Activated CD4-positive, alpha-beta T cell treated with anti-CD3 and anti-CD28 coated beads for 36 hours (primary cell): Measurements from ENCODE around the gene PDCD5. TPM values are rescaled to one million over a fixed set of nuclear protein-coding genes. Genes with fewer than 3 reads are reported as not detected.
"Not testable (repeated sequence)": the region's sequence is repeated elsewhere in the genome, so short reads cannot be mapped to it uniquely, and the experiment has no call there.

ENCODE experiments used
- ATAC-seq: fragments of 200-7000 bp; cut with Tn5 transposase; one replicate; pipeline ENCODE4 v1.10.0; 2021; ENCODE audit warnings: mild to moderate bottlenecking, moderate library complexity
- CTCF ChIA-PET: fragments of 350-600 bp; sonication (Branson Sonifier 250); formaldehyde crosslinking; loops from one replicate; lab custom pipeline; 2021; ENCODE audit warnings: antibody characterized with exemption; lab: Charles Lee
- POLR2A ChIA-PET: fragments of 350-600 bp; sonication (Branson Sonifier 250); formaldehyde crosslinking; loops from one replicate; lab custom pipeline; 2021; ENCODE audit warnings: antibody characterized with exemption, inconsistent platforms; lab: Charles Lee
- DNase-seq: peaks from one replicate; pipeline ENCODE4 v3.0.0-alpha.2; 2020
- H3K27ac Mint-ChIP-seq: one replicate; pipeline ENCODE4 v1.8.0; 2021; ENCODE audit warnings: mixed read lengths
- H3K27me3 Mint-ChIP-seq: one replicate; pipeline ENCODE4 v1.8.0; 2021; ENCODE audit warnings: mixed read lengths
- H3K36me3 Mint-ChIP-seq: one replicate; pipeline ENCODE4 v1.8.0; 2021; ENCODE audit warnings: low read depth, mixed read lengths
- H3K4me1 Mint-ChIP-seq: one replicate; pipeline ENCODE4 v1.8.0; 2021; ENCODE audit warnings: mixed read lengths
- H3K4me3 Mint-ChIP-seq: one replicate; pipeline ENCODE4 v1.8.0; 2021; ENCODE audit warnings: mild to moderate bottlenecking, moderate library complexity, mixed read lengths
- H3K9me3 Mint-ChIP-seq: one replicate; pipeline ENCODE4 v1.8.0; 2021; ENCODE audit warnings: low read depth, mixed read lengths
- intact Hi-C, 2 experiments: fragments of 100-400 bp; cut with DNase I in 1 of 2; cut with micrococcal nuclease in 1 of 2; formaldehyde crosslinking; loops; one replicate each; pipeline versions ENCODE4 v1.14.2 to v1.15.1; 2022 to 2024; cut with DNase I, micrococcal nuclease
- total RNA-seq, 2 experiments: library from RNA; stranded (reverse); gene quantifications; one replicate each; pipeline ENCODE4 v1.2.3, GENCODE V29; 2021

Gene PDCD5
- total RNA-seq, 2 experiments from 2014 or later, result 268 to 272 TPM

- intact Hi-C loops, result no loop called here
- ChIA-PET CTCF (no interaction called here), POLR2A (no interaction called here)
- Mint-ChIP-seq H3K4me1 (no peaks in the 10 kb centered on the region), H3K27me3 (peaks cover 3% of the 10 kb centered on the region), H3K27ac (no peak overlapping the region), H3K9me3 (no peaks in the 10 kb centered on the region), H3K36me3 (no peaks in the 10 kb centered on the region), H3K4me3 (no peak overlapping the region)
- ATAC-seq, result peak; percentile 33
- DNase-seq, result no peak
These were observed 25.2 kb upstream of the PDCD5 start for GRCh38 chr19:32555786-32556185.

DNA sequence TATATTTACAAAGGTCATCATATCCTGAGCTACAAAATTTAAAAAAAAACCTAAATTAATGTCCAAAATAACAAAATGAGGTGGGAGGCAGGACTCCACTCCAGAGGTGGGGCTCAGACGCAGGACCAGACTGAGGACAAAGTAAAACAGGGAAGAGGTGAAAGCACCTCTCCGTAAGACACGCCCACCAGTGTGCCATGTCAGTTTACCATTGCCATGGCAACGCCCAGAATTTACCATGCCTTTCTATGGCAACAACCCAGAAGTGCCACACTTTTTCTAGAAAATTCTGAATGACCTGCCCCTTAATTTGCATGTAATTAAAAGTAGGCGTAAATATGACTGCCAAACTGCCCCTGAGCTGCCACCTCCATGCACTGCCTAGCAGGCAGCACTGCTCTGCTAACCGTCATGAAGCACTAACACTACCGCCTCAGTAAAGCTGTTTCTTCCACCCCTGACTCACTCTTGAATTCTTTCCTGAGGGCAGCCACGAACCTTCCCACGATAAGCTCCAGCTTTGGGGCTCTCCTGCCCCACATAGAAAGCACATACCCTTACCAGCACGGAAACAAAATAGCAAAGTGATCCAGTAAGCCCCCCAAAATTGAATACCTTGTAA is 22.3 kb upstream of the PDCD5 start:
- intact Hi-C loops, result no loop called here
- ChIA-PET CTCF (no interaction called here), POLR2A (no interaction called here)
- H3K27me3 Mint-ChIP-seq, result peaks cover 3% of the 10 kb centered on the region
- no peak overlapping the region for H3K4me3 Mint-ChIP-seq
- ATAC-seq (no peak), DNase-seq (no peak)
- H3K36me3 Mint-ChIP-seq, result no peaks in the 10 kb centered on the region
- no peaks in the 10 kb centered on the region for H3K9me3 Mint-ChIP-seq
- no peaks in the 10 kb centered on the region for H3K4me1 Mint-ChIP-seq
- H3K27ac Mint-ChIP-seq, result no peak overlapping the region

DNA sequence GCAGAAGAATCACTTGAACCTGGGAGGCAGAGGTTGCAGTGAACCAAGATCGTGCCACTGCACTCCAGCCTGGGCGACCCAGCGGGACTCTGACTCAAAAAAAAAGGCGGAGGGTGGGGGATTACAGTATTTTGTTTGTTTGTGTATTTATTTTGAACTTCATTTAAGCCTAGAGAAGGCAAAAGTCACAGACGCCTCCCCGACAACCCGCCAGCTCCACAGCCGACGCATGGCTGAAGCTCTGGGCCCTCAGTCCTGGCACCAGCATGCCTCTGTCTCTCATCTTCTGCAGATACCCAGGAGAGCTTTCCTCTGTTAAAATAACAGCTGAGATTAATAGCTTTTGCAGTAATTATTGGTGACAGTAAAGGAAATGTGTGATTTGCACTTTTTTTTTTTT is 17.2 kb upstream of the PDCD5 start:
- intact Hi-C loops, result no loop called here

DNA sequence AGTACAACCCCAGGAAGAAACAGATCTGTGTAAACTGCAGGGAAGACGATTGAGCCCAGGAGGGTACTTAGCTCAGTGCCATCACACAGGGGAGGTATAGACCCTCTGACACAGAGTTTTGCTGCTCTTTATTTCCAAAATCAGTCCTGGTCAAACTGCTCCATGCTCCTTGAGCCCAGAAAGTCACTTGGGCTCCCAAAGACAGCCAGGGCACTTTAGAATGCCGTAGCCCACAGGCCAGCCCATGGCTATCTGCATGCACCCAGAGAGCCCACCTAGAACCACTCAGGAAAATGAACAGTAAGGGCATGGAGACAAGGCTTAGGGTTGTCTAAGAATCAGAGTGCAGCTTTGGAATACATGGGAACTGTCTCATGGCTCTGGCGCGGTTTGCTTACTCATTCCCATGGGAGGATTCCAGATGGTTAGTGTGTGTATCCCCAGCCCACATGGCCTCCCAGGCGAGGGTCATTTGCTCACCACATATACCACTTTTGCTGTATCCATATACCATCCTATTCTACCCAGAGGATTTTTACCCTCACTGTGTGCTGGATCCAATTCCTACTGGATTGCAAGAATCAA is 14.7 kb upstream of the PDCD5 start:
- Mint-ChIP-seq H3K27me3 (peaks cover 10% of the 10 kb centered on the region), H3K36me3 (no peaks in the 10 kb centered on the region), H3K4me1 (no peaks in the 10 kb centered on the region), H3K4me3 (no peak overlapping the region), H3K9me3 (no peaks in the 10 kb centered on the region), H3K27ac (no peak overlapping the region)
- intact Hi-C loops, result no loop called here
- ChIA-PET POLR2A (no interaction called here), CTCF (interaction anchor here (0.6 kb wide), 2 partner anchors 240 to 247 kb away, joined by 3 read pairs; no protein-coding TSS in a partner anchor)
- no peak for DNase-seq
- no peak for ATAC-seq

More for the DNA sequence above, 17.2 kb upstream of the PDCD5 start:
- H3K4me3 Mint-ChIP-seq, result no peak overlapping the region
- peaks cover 2% of the 10 kb centered on the region for H3K27me3 Mint-ChIP-seq
- ChIA-PET CTCF (no interaction called here), POLR2A (no interaction called here)
- H3K4me1 Mint-ChIP-seq, result no peaks in the 10 kb centered on the region
- H3K9me3 Mint-ChIP-seq, result no peaks in the 10 kb centered on the region
- no peaks in the 10 kb centered on the region for H3K36me3 Mint-ChIP-seq
- ATAC-seq (no peak), DNase-seq (no peak)
- H3K27ac Mint-ChIP-seq, result no peak overlapping the region

- Mint-ChIP-seq H3K27me3 (peaks cover 10% of the 10 kb centered on the region), H3K4me3 (no peak overlapping the region), H3K9me3 (no peaks in the 10 kb centered on the region), H3K4me1 (peaks cover under 1% of the 10 kb centered on the region), H3K36me3 (no peaks in the 10 kb centered on the region), H3K27ac (no peak overlapping the region)
- POLR2A ChIA-PET, result no interaction called here
- no peak for ATAC-seq
- intact Hi-C loops, result no loop called here
- DNase-seq, result no peak
- CTCF ChIA-PET, result interaction anchor here (0.6 kb wide), 1 partner anchor 16 kb away, joined by 3 read pairs; no protein-coding TSS in a partner anchor
These were observed 13.5 kb upstream of the PDCD5 start for GRCh38 chr19:32567486-32567885.

GRCh38 chr19:32570081-32570785 is 10.8 kb upstream of the PDCD5 start:
- peak; percentile 69 for ATAC-seq
- DNase-seq, result peak; percentile 72
- POLR2A ChIA-PET, result no interaction called here
- CTCF ChIA-PET, result interaction anchor here (0.5 to 1.2 kb wide), 5 partner anchors 101 to 230 kb away, joined by 3 to 5 read pairs (median 3); no protein-coding TSS in a partner anchor
- no peak overlapping the region for H3K4me3 Mint-ChIP-seq
- H3K9me3 Mint-ChIP-seq, result no peaks in the 10 kb centered on the region
- H3K36me3 Mint-ChIP-seq, result no peaks in the 10 kb centered on the region
- H3K27ac Mint-ChIP-seq, result no peak overlapping the region
- peaks cover 10% of the 10 kb centered on the region for H3K4me1 Mint-ChIP-seq
- intact Hi-C loops, result loop anchor here (1.0 to 5.0 kb wide), 3 partner anchors 108 to 282 kb away; no protein-coding TSS in a partner anchor
- H3K27me3 Mint-ChIP-seq, result peaks cover 10% of the 10 kb centered on the region

- H3K9me3 Mint-ChIP-seq, H3K4me1 Mint-ChIP-seq, POLR2A ChIA-PET, H3K36me3 Mint-ChIP-seq, H3K27ac Mint-ChIP-seq, ATAC-seq, DNase-seq, H3K4me3 Mint-ChIP-seq: not testable (repeated sequence)
- intact Hi-C loops, result loop anchor here in 1 of 2 experiments (5.0 kb wide), 1 partner anchor 109 kb away; no protein-coding TSS in a partner anchor
- CTCF ChIA-PET, result interaction anchor here (1.0 kb wide), 1 partner anchor 9 kb away, joined by 6 read pairs; no protein-coding TSS in a partner anchor
- peaks cover 12% of the 10 kb centered on the region for H3K27me3 Mint-ChIP-seq
These were observed 9.4 kb upstream of the PDCD5 start for GRCh38 chr19:32571471-32572075.

DNA sequence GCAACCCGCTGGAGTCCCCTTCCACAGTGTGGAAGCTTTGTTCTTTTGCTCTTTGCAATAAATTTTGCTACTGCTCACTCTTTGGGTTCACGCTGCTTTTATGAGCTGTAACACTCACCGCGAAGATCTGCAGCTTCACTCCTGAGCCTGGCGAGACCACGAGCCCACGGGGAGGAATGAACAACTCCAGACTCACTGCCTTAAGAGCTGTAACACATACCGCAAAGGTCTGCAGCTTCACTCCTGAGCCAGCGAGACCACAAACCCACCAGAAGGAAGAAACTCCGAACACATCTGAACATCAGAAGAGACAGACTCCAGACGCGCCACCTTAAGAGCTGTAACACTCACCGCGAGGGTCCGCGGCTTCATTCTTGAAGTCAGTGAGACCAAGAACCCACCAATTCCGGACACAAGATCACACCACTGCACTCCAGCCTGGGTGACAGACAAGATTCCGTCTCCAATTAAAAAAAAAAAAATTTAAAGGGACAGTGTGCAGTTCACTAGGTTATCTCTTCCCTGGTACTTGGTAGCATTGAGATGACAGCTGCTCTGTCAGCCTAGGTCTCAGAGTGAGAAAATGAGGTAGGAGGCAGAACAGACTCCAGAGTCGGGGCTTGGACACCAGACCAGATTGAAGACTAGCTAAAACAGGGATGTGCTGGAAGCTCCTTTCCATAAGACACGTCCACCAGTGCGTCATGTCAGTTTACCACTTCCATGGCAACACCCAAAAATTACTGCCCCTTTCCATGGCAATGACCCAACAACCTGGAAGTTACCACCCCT is 8.1 kb upstream of the PDCD5 start:
- not testable (repeated sequence) for H3K4me1 Mint-ChIP-seq, H3K9me3 Mint-ChIP-seq, H3K36me3 Mint-ChIP-seq, DNase-seq
- intact Hi-C loops, result loop anchor here in 1 of 2 experiments (5.0 kb wide), 1 partner anchor 111 kb away; no protein-coding TSS in a partner anchor
- ChIA-PET CTCF (interaction anchor here (0.6 to 1.0 kb wide), 2 partner anchors 8 to 190 kb away, joined by 3 to 6 read pairs; no protein-coding TSS in a partner anchor), POLR2A (interaction anchor here (0.6 to 0.8 kb wide), 2 partner anchors 120 to 223 kb away, joined by 3 to 5 read pairs; no protein-coding TSS in a partner anchor)
- peaks cover 10% of the 10 kb centered on the region for H3K27me3 Mint-ChIP-seq
- peak overlapping the region; percentile 70 for H3K27ac Mint-ChIP-seq
- peak; percentile 70 for ATAC-seq
- H3K4me3 Mint-ChIP-seq, result peak overlapping the region; percentile 55

GRCh38 chr19:32573492-32573794 is 7.5 kb upstream of the PDCD5 start:
- ATAC-seq, result no peak
- H3K36me3 Mint-ChIP-seq, result no peaks in the 10 kb centered on the region
- H3K9me3 Mint-ChIP-seq, result no peaks in the 10 kb centered on the region
- intact Hi-C loops, result loop anchor here in 1 of 2 experiments (5.0 kb wide), 1 partner anchor 111 kb away; no protein-coding TSS in a partner anchor
- no peak overlapping the region for H3K4me3 Mint-ChIP-seq
- ChIA-PET CTCF (interaction anchor here (0.6 kb wide), 1 partner anchor 190 kb away, joined by 3 read pairs; no protein-coding TSS in a partner anchor), POLR2A (interaction anchor here (0.6 to 0.8 kb wide), 2 partner anchors 120 to 223 kb away, joined by 3 to 5 read pairs; no protein-coding TSS in a partner anchor)
- H3K4me1 Mint-ChIP-seq, result peaks cover 10% of the 10 kb centered on the region
- H3K27me3 Mint-ChIP-seq, result peaks cover 10% of the 10 kb centered on the region
- H3K27ac Mint-ChIP-seq, result no peak overlapping the region
- DNase-seq, result no peak

DNA sequence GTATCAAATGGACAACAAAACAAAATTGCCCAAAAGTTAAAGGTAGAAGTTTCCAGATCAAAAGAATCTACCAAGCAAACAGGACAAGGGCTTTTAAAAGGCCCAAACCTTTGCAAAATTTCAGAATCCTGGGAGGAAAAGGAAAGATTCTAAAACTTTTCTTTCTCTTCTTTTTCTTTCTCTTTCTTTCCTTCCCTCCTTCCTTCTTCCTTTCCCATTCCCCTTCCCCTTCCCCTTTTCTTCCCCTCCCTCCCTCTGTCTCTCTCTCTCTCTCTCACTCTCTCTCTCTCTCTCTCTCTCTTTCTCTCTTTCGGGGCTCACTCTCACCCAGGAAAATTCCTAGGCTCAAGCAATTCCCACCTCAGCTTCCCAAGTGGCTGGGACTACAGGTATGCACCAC is 4.2 kb upstream of the PDCD5 start:
- peaks cover 14% of the 10 kb centered on the region for H3K4me1 Mint-ChIP-seq
- ATAC-seq (no peak), DNase-seq (no peak)
- H3K27me3 Mint-ChIP-seq, result peaks cover 2% of the 10 kb centered on the region
- intact Hi-C loops, result no loop called here
- no peaks in the 10 kb centered on the region for H3K9me3 Mint-ChIP-seq
- no peak overlapping the region for H3K27ac Mint-ChIP-seq
- H3K4me3 Mint-ChIP-seq, result no peak overlapping the region
- ChIA-PET CTCF (no interaction called here), POLR2A (no interaction called here)
- H3K36me3 Mint-ChIP-seq, result peaks cover 2% of the 10 kb centered on the region
